ENCODE measurements around the gene ARHGAP10.

- TF ChIP-seq CTCF (conservative IDR thresholded peaks at IDR 0.05; ENCODE audit: low read depth, low read length) (no peak), EZH2 (IDR thresholded peaks at IDR 0.05; ENCODE audit: borderline replicate concordance, low read depth, low read length, poor library complexity, severe bottlenecking) (no peak)
Measured at GRCh38 chr4:148090029-148090428, 358.1 kb downstream of the ARHGAP10 start.

Measured in A673 (cell line).